ENCODE measurements around the gene FCGBP.

- TF ChIP-seq CTCF (IDR thresholded peaks at IDR 0.05) (no peak), CBX8 (IDR thresholded peaks at IDR 0.05) (no peak), ESRRA (IDR thresholded peaks at IDR 0.05; ENCODE audit: borderline replicate concordance, low read length) (no peak)
Measured at GRCh38 chr19:39890755-39891551, 43.5 kb downstream of the FCGBP start.
